Measurements from ENCODE around the gene SGCD. TPM values are rescaled to one million over a fixed set of nuclear protein-coding genes. Genes with fewer than 3 reads are reported as not detected.

The SGCD gene
- total and polyA plus RNA-seq, 8 donors, result 0.58 to 55.8 (median 2.8) TPM

DNA sequence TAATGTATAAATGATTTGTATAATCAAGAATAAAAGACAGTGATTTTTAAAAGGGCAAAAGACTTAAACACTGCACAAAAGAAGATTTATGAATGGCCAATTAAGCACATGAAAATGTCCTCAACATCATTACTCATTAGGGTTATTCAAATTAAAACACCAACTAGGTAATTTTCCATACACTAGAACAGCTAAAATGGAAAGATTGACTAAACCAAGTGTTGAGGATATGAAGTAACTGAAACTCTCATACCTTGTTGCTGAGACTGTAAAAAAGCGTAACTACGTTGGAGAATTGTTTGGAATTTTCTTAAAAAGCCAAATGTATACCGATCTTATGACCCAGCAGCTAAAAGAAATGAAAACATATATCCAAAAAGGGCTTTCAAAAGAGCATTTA, 144.9 kb downstream of the SGCD start:
- intact Hi-C loops (cut with DNase I; ENCODE audit: low total_unique reads), result no loop called here
- no peaks in the 10 kb centered on the region for H3K27me3 ChIP-seq
- H3K4me3 ChIP-seq, result no peak overlapping the region
- H3K4me1 ChIP-seq, result peaks cover 0 to 25% (median 5%) of the 10 kb centered on the region in 4 donors
- H3K9me3 ChIP-seq, result no peaks in the 10 kb centered on the region
- no peak for DNase-seq
- TF ChIP-seq EP300 (IDR thresholded peaks at IDR 0.05) (no peak), POLR2A (IDR thresholded peaks at IDR 0.05) (no peak), POLR2AphosphoS5 (IDR thresholded peaks at IDR 0.05) (no peak)
- TF ChIP-seq, protein P1, sequence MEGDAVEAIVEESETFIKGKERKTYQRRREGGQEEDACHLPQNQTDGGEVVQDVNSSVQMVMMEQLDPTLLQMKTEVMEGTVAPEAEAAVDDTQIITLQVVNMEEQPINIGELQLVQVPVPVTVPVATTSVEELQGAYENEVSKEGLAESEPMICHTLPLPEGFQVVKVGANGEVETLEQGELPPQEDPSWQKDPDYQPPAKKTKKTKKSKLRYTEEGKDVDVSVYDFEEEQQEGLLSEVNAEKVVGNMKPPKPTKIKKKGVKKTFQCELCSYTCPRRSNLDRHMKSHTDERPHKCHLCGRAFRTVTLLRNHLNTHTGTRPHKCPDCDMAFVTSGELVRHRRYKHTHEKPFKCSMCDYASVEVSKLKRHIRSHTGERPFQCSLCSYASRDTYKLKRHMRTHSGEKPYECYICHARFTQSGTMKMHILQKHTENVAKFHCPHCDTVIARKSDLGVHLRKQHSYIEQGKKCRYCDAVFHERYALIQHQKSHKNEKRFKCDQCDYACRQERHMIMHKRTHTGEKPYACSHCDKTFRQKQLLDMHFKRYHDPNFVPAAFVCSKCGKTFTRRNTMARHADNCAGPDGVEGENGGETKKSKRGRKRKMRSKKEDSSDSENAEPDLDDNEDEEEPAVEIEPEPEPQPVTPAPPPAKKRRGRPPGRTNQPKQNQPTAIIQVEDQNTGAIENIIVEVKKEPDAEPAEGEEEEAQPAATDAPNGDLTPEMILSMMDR (IDR thresholded peaks at IDR 0.05), result no peak
- no peak overlapping the region for H3K27ac ChIP-seq
- H3K36me3 ChIP-seq, result no peaks in the 10 kb centered on the region
- WGBS, 5 donors, result 77 to 94% (median 90%) methylated on average over 3 of the region's 3 CpGs

DNA sequence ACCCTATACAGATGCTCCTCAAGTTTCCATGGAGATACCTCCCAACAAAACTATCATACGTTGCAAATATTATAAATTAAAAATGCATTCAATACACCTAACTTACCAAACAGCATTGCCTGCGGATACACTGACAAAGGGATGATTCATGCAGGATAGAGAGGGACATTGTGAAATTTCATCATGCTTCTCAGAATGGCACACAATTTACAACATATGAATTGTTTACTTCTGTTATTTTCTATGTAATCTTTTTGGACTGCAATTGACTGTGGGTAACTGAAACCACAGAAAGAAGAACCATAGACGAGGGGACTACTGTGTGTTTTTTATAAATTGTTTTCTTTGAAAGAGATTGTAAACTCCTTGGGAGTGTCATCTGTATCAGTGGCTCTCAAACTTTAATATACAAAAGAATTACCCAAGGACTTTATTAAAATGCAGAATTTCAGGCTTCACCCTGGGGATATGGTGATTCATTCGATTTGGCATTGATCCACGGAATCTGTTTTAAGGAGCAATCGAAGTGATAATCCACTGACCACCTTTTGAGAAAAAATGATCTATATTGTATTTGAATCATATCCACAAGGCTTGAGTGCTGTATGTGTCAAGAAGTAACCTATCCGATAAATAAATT, 146.4 kb downstream of the SGCD start:
- no peak for DNase-seq
- intact Hi-C loops (cut with DNase I; ENCODE audit: low total_unique reads), result no loop called here
- Histone ChIP-seq H3K4me1 (peaks cover 0 to 25% (median 5%) of the 10 kb centered on the region in 4 donors), H3K36me3 (no peaks in the 10 kb centered on the region), H3K27ac (peak overlapping the region in 2 of 5 donors; percentile 40 to 61), H3K9me3 (no peaks in the 10 kb centered on the region), H3K4me3 (no peak overlapping the region), H3K27me3 (no peaks in the 10 kb centered on the region)
- 52 to 60% (median 58%) methylated on average over 7 of the region's 7 CpGs for WGBS, 5 donors
- TF ChIP-seq, protein P1 (IDR thresholded peaks at IDR 0.05), result no peak
- TF ChIP-seq POLR2A (IDR thresholded peaks at IDR 0.05) (no peak), POLR2AphosphoS5 (IDR thresholded peaks at IDR 0.05) (peak in 1 of 3 donors; percentile 18), EP300 (IDR thresholded peaks at IDR 0.05) (no peak)

DNA sequence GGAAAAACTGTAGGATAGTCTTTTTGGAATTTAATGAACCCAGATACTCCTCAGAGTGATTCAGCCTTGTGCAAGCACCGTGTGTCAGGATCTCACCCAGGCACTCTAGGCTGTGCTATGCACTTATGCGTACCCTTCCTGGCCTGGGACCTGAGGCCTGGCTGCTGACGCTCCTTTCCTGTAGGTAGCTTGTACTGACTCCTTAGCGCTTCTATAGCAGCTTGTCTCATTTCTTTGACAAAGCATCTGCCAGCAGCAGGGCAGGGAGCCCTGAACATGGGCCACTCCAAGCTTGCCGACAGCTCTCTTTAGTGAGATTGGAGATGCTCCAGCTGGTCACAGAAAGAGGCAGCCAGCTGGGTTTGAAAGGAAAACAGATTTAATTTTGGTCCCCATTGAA, 147.3 kb downstream of the SGCD start:
- Histone ChIP-seq H3K36me3 (no peaks in the 10 kb centered on the region), H3K9me3 (no peaks in the 10 kb centered on the region), H3K27ac (peak overlapping the region in 3 of 5 donors; percentile 10 to 61 (median 40)), H3K27me3 (no peaks in the 10 kb centered on the region), H3K4me1 (peaks cover 0 to 25% (median 5%) of the 10 kb centered on the region in 4 donors), H3K4me3 (no peak overlapping the region)
- intact Hi-C loops (cut with DNase I; ENCODE audit: low total_unique reads), result no loop called here
- WGBS, 5 donors, result 56 to 77% (median 67%) methylated on average over 5 of the region's 5 CpGs
- TF ChIP-seq POLR2AphosphoS5 (IDR thresholded peaks at IDR 0.05) (no peak), EP300 (IDR thresholded peaks at IDR 0.05) (no peak), POLR2A (IDR thresholded peaks at IDR 0.05) (no peak)
- TF ChIP-seq, protein P1 (IDR thresholded peaks at IDR 0.05), result no peak
- DNase-seq, result peak in 1 of 2 donors; percentile 48

DNA sequence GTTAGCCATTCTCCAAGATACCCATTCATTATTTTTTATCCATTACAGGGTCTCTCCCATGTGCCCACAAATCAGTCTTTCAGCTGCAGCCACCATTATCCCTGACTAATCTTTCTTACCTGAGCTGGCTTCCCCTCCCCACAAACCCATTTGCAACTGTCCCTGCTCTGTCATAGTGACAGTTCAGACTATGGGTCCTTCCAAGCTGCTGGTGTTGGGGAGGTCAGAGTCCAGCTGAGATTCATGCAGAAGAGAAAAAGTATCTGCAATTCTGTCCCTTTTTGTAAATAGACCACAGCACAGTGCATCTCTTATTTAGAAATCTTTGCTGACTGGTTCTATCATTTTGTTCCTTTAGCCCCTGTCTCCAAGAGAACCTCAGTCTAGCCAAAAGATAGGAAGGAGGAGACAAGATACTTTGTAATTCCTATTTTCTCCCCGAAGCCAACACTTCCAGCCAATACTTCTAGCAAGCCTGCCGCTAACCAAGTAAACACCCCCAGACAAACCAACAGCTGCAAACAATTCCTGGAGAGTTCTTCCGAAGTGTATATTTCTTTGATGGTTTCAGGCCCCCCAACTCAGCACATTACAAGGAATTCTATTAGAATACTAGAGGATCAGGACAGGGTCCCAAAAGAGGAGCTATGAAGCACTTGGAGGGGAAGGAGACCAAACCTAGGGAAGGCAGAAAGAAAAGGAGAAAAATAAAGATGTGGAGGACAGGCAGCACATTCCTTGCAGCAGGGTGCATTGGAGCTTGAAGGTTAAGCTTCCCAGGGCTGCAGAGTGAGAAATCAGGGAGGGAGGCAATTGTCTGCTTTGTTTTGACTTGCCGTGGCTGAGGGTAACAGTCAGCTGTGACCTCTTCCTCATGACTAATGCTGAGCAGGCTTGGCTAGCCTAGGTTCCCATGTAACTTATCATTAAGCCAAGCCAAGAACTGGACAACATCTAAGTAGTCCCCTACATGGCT, 148.5 kb downstream of the SGCD start:
- TF ChIP-seq, protein P1 (IDR thresholded peaks at IDR 0.05), result no peak
- TF ChIP-seq POLR2AphosphoS5 (IDR thresholded peaks at IDR 0.05), result peak in 1 of 3 donors; percentile 46
- no peak overlapping the region for H3K4me3 ChIP-seq
- H3K4me1 ChIP-seq, result peaks cover 0 to 25% (median 5%) of the 10 kb centered on the region in 4 donors
- no peaks in the 10 kb centered on the region for H3K9me3 ChIP-seq
- H3K27ac ChIP-seq, result peak overlapping the region in 3 of 5 donors; percentile 32 to 61 (median 43)
- peak in 1 of 2 donors; percentile 75 for DNase-seq
- H3K27me3 ChIP-seq, result no peaks in the 10 kb centered on the region
- H3K36me3 ChIP-seq, result no peaks in the 10 kb centered on the region
- intact Hi-C loops (cut with DNase I; ENCODE audit: low total_unique reads), result no loop called here
- 39 to 54% (median 43%) methylated on average over 4 of the region's 4 CpGs for WGBS, 5 donors

All from stomach (tissue), 9 donors.